ENCODE data around the gene CWC27.

The CWC27 gene

DNA sequence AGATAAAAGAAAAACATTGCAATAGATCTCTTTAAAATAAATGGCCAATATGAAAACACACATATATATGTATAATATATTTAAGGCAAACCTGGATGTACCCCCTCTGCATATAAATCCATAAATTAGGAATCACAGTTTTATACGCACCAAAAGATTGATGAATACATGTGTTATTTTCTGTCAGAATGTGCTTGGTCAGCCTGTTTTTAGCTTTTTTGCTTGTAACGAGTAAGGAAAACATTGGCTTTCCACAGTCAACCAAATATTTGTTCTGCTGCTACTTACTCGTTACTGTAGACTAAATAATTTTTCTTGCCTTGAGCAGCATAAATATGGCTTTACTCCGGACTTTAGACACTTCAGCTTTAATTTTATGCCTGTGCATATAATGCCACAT is 173.7 kb downstream of the CWC27 start:
- Mint-ChIP-seq H3K4me1 (peaks cover 17% of the 10 kb centered on the region), H3K27me3 (ENCODE audit: low read depth, poor library complexity) (no peaks in the 10 kb centered on the region), H3K36me3 (ENCODE audit: low read depth) (peaks cover 25% of the 10 kb centered on the region), H3K9me3 (peaks cover 20% of the 10 kb centered on the region), H3K4me3 (no peak overlapping the region), H3K27ac (no peak overlapping the region)
- TF ChIP-seq, protein P1, sequence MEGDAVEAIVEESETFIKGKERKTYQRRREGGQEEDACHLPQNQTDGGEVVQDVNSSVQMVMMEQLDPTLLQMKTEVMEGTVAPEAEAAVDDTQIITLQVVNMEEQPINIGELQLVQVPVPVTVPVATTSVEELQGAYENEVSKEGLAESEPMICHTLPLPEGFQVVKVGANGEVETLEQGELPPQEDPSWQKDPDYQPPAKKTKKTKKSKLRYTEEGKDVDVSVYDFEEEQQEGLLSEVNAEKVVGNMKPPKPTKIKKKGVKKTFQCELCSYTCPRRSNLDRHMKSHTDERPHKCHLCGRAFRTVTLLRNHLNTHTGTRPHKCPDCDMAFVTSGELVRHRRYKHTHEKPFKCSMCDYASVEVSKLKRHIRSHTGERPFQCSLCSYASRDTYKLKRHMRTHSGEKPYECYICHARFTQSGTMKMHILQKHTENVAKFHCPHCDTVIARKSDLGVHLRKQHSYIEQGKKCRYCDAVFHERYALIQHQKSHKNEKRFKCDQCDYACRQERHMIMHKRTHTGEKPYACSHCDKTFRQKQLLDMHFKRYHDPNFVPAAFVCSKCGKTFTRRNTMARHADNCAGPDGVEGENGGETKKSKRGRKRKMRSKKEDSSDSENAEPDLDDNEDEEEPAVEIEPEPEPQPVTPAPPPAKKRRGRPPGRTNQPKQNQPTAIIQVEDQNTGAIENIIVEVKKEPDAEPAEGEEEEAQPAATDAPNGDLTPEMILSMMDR (IDR thresholded peaks at IDR 0.05) = no peak
- no peak for DNase-seq

DNA sequence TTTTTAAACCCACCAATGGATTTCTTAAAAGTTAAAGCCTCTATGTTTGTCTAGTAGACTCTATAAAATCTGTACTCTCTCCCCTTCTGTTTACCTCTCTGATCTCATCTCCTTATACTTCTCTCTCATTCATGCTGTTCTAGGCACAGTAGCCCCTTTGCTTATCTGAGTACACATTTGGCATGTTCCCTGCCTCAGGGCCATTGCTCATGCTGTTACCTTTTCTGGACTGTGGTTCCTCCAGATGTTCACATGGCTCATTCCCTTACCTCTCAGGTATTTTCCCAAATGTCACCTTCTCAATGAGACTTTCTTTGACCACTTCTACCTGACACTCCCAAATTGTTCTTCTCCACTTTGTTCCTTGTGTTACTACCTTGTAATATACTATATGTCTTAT is 176.1 kb downstream of the CWC27 start:
- Mint-ChIP-seq H3K4me1 (peaks cover 12% of the 10 kb centered on the region), H3K27ac (no peak overlapping the region), H3K9me3 (no peaks in the 10 kb centered on the region), H3K27me3 (ENCODE audit: low read depth, poor library complexity) (no peaks in the 10 kb centered on the region), H3K36me3 (ENCODE audit: low read depth) (peaks cover 5% of the 10 kb centered on the region), H3K4me3 (no peak overlapping the region)
- TF ChIP-seq, protein P1 (IDR thresholded peaks at IDR 0.05) = no peak
- DNase-seq = no peak

DNA sequence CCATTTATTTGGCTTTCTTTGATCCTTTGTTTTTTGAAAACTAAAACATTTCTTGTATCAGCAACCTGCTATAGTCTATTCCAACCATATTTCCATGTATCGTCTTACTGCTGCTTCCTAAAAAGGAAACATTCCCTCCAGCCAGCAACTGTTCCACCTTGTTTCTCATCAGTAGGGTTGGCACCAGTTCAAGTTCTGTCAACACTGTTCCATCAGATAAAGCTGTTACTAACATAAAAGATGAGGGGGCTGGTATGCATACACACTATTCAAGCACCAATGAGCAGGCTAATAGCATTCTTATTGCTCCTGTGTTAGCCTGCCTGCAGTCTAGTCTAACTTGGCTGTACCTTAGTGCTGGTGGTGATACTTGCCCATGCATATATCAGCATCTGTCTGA is 178.3 kb downstream of the CWC27 start:
- Mint-ChIP-seq H3K27me3 (ENCODE audit: low read depth, poor library complexity) (no peaks in the 10 kb centered on the region), H3K4me1 (peaks cover 4% of the 10 kb centered on the region)
- no peak for DNase-seq

DNA sequence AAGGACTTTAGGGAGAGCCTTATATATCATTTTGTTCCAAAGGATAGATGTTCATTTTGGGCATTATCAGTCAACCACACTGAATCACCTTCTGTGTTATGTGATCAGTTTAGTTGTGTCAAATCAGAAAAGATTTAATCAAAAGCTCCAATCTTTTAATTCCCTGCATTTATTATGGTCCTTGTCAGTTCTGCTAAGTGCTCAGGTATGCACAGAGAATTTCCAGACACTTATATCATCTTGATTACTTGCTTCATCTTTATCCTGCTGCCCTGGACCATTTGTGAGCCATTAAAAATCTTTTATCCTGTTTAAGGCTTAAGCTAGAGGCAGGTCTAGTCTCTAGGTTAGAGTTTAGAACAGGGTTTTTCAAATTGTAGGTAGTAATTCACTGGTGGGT is 179.1 kb downstream of the CWC27 start:
- H3K27ac Mint-ChIP-seq = no peak overlapping the region
- no peak for DNase-seq
- peaks cover 4% of the 10 kb centered on the region for H3K4me1 Mint-ChIP-seq
- no peak overlapping the region for H3K4me3 Mint-ChIP-seq
- peaks cover under 1% of the 10 kb centered on the region for H3K9me3 Mint-ChIP-seq
- no peaks in the 10 kb centered on the region for H3K27me3 Mint-ChIP-seq (ENCODE audit: low read depth, poor library complexity)
- TF ChIP-seq, protein P1 (IDR thresholded peaks at IDR 0.05) = no peak
- H3K36me3 Mint-ChIP-seq (ENCODE audit: low read depth) = peaks cover 10% of the 10 kb centered on the region

More for the DNA sequence above, 178.3 kb downstream of the CWC27 start:
- H3K27ac Mint-ChIP-seq = peak overlapping the region; percentile 10
- TF ChIP-seq, protein P1 (IDR thresholded peaks at IDR 0.05) = no peak
- no peak overlapping the region for H3K4me3 Mint-ChIP-seq
- no peaks in the 10 kb centered on the region for H3K9me3 Mint-ChIP-seq
- H3K36me3 Mint-ChIP-seq (ENCODE audit: low read depth) = peaks cover 10% of the 10 kb centered on the region

DNA sequence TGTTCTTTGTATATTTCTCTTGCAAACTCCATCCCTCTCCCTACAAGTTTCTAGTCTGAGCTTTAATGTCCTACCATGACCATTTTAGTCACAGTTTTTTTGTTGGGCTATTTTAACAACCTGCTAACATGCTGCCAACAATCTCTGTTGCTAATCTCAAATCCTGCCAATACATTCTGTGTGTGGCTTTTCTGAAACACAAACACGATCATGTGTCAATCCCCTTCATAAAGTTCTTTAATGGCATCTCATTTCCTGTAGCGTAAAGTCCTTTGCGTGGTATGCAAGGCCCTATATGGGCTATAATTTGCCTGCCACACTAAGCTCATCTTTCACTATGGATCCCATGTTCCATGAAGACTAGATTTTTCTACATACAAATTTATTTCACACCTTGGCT is 180.6 kb downstream of the CWC27 start:
- no peak overlapping the region for H3K27ac Mint-ChIP-seq
- TF ChIP-seq, protein P1 (IDR thresholded peaks at IDR 0.05) = no peak
- no peak for DNase-seq
- no peak overlapping the region for H3K4me3 Mint-ChIP-seq
- no peaks in the 10 kb centered on the region for H3K27me3 Mint-ChIP-seq (ENCODE audit: low read depth, poor library complexity)
- H3K9me3 Mint-ChIP-seq = peaks cover 15% of the 10 kb centered on the region
- H3K36me3 Mint-ChIP-seq (ENCODE audit: low read depth) = peaks cover 20% of the 10 kb centered on the region
- H3K4me1 Mint-ChIP-seq = peaks cover 4% of the 10 kb centered on the region

DNA sequence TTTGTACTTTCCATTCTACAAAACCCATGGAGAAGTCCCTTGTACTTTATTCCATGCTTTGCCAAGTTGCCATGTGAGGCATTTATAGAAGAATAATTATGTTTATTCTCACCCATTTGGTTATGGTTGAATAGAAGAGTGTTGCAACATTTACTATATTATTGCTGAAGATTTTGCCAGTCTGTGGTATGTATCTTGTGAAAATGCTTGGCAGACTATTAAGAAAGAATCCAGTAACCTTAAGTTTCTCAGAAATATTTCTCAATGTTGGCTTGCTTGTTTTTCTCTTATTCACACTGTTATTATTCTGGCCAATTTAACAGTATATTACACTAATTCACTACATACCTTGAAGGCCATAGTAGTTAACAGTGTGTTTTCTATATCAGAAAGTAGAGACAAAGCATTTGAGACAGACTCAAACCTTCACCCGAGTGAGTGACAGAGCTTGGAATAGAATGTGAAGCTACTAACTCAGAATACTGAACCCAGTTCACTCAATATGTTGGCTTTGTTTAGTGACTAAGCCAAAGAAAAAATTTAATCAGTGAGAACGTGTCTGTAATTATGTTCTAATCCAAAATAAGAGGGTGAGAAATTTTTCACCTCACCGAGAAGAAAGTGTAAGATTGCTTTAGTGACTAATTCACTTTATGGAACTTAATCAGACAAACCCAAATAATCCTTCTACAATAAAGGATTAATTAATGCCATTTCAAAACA is 184.4 kb downstream of the CWC27 start:
- peaks cover 15% of the 10 kb centered on the region for H3K36me3 Mint-ChIP-seq (ENCODE audit: low read depth)
- H3K4me3 Mint-ChIP-seq = no peak overlapping the region
- TF ChIP-seq, protein P1 (IDR thresholded peaks at IDR 0.05) = no peak
- H3K27me3 Mint-ChIP-seq (ENCODE audit: low read depth, poor library complexity) = no peaks in the 10 kb centered on the region
- no peak for DNase-seq
- H3K27ac Mint-ChIP-seq = no peak overlapping the region
- H3K4me1 Mint-ChIP-seq = peaks cover 4% of the 10 kb centered on the region
- peaks cover 15% of the 10 kb centered on the region for H3K9me3 Mint-ChIP-seq
